Esophagus squamous epithelium (tissue), 5 donors: ENCODE data around the gene L3MBTL3. TPM values are rescaled to one million over a fixed set of nuclear protein-coding genes. Genes with fewer than 3 reads are reported as not detected.

ENCODE experiments used
- DNase-seq: peaks from one replicate; lab custom pipeline; 2025; lab: John Stamatoyannopoulos, UW
- H3K27ac ChIP-seq, 4 donors: fragments of 200-600 bp; sonication (generic); one replicate each; pipeline ENCODE4 v1.5.1; 2016 to 2019; ENCODE audit warnings: mild to moderate bottlenecking in 1 of 4
- H3K27me3 ChIP-seq, 4 donors: fragments of 200-600 bp; sonication (generic); 1 replicate in 3 of 4; 2 replicates in 1 of 4; pipeline versions ENCODE4 v1.5.1 to v1.6.0; 2017 to 2021; ENCODE audit warnings: antibody characterized with exemption in 1 of 4
- H3K36me3 ChIP-seq, 3 donors: fragments of 200-600 bp; sonication (generic); one replicate each; pipeline ENCODE4 v1.5.1; 2016 to 2019
- H3K4me1 ChIP-seq, 3 donors: fragments of 200-600 bp; sonication (generic); one replicate each; pipeline ENCODE4 v1.5.1; 2017 to 2019
- H3K4me3 ChIP-seq, 4 donors: fragments of 200-600 bp; sonication (generic); 1 replicate in 3 of 4; 2 replicates in 1 of 4; pipeline ENCODE4 v1.5.1; 2016 to 2019; ENCODE audit warnings: mild to moderate bottlenecking in 2 of 4, moderate library complexity in 1 of 4
- H3K9me3 ChIP-seq, 3 donors: fragments of 200-600 bp; sonication (generic); one replicate each; pipeline ENCODE4 v1.5.1; 2016 to 2019
- POLR2A ChIP-seq, 4 donors: fragments of 450-650 bp; IDR thresholded peaks; one replicate each; pipeline ENCODE4 v1.6.1; 2017; ENCODE audit warnings: antibody characterized with exemption in 4 of 4, mild to moderate bottlenecking in 4 of 4, moderate library complexity in 3 of 4
- WGBS, 2 donors: methylation state at CpG; one replicate each; pipeline ENCODE4 v1.1.5; 2018; 5-methylcytosine and 5-hydroxymethylcytosine counted together
- intact Hi-C: fragments of 100-400 bp; cut with DNase I; formaldehyde crosslinking; loops from one replicate; pipeline ENCODE4 v1.15.0; 2022
- total RNA-seq, 4 donors: library from RNA; depleted of rRNA; stranded (reverse); fragments of >200 nt; gene quantifications; one replicate each; pipeline ENCODE4 v1.1.0, GENCODE V29; 2016
- TF ChIP-seq, protein P1 (sequence below), 6 experiments: fragments of 450-650 bp in 4 of 6; fragments of 200-600 bp in 2 of 6; sonication (generic) in 2 of 6; IDR thresholded peaks; one replicate each; pipeline ENCODE4 v1.5.1; 2016 to 2019; ENCODE audit warnings: antibody characterized with exemption in 6 of 6, mild to moderate bottlenecking in 4 of 6, moderate library complexity in 4 of 6
- donor health status: DM: yes; HTN: yes; CAD: no.

Gene L3MBTL3
- total RNA-seq, 4 donors from 2014 or later: 1.2 to 5.3 (median 3.3) TPM

- H3K36me3 ChIP-seq: no peaks in the 10 kb centered on the region
- H3K4me1 ChIP-seq: peaks cover 0 to 33% (median 0%) of the 10 kb centered on the region in 3 donors
- no peak overlapping the region for H3K4me3 ChIP-seq
- H3K27me3 ChIP-seq: no peaks in the 10 kb centered on the region
- no peaks in the 10 kb centered on the region for H3K9me3 ChIP-seq
- no peak for DNase-seq
- H3K27ac ChIP-seq: no peak overlapping the region
- intact Hi-C loops: no loop called here
- TF ChIP-seq POLR2A (IDR thresholded peaks at IDR 0.05): no peak
- TF ChIP-seq, protein P1, sequence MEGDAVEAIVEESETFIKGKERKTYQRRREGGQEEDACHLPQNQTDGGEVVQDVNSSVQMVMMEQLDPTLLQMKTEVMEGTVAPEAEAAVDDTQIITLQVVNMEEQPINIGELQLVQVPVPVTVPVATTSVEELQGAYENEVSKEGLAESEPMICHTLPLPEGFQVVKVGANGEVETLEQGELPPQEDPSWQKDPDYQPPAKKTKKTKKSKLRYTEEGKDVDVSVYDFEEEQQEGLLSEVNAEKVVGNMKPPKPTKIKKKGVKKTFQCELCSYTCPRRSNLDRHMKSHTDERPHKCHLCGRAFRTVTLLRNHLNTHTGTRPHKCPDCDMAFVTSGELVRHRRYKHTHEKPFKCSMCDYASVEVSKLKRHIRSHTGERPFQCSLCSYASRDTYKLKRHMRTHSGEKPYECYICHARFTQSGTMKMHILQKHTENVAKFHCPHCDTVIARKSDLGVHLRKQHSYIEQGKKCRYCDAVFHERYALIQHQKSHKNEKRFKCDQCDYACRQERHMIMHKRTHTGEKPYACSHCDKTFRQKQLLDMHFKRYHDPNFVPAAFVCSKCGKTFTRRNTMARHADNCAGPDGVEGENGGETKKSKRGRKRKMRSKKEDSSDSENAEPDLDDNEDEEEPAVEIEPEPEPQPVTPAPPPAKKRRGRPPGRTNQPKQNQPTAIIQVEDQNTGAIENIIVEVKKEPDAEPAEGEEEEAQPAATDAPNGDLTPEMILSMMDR (IDR thresholded peaks at IDR 0.05): no peak
- WGBS, 2 donors: 42 to 61% methylated on average over 6 of the region's 6 CpGs
Observed at GRCh38 chr6:130129762-130130246, 111.4 kb downstream of the L3MBTL3 start.

DNA sequence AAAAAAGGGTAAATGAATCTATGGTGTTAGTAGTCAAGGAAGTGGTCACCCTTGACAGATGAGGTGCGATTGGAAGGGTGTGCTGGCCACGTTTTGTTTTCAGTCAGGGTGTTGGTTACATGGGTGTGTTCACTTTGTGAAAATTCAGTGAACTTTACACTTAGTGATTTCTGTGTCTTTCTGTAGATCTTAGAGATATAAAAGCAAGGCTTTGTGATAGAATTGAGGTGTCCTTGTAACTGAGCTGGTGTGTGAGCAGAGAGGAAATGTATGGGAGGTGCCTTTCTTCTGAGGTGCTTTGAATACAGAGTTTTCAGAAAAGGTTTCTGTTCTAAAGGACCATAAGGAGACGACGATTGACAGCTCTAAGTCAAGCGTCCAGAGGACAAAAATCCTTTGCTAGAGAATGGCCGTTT lies 113.9 kb downstream of the L3MBTL3 start:
- 46 to 63% methylated on average over 6 of the region's 6 CpGs for WGBS, 2 donors
- no peak for TF ChIP-seq POLR2A (IDR thresholded peaks at IDR 0.05)
- TF ChIP-seq, protein P1 (IDR thresholded peaks at IDR 0.05): no peak
- intact Hi-C loops: no loop called here
- Histone ChIP-seq H3K4me3 (no peak overlapping the region), H3K27ac (peak overlapping the region in 1 of 4 donors; percentile 39), H3K27me3 (no peaks in the 10 kb centered on the region), H3K36me3 (peaks cover 0 to 11% (median 0%) of the 10 kb centered on the region in 3 donors), H3K4me1 (peaks cover 0 to 33% (median 0%) of the 10 kb centered on the region in 3 donors), H3K9me3 (no peaks in the 10 kb centered on the region)
- no peak for DNase-seq

GRCh38 chr6:130134582-130134981 lies 116.2 kb downstream of the L3MBTL3 start:
- TF ChIP-seq, protein P1 (IDR thresholded peaks at IDR 0.05): no peak
- TF ChIP-seq POLR2A (IDR thresholded peaks at IDR 0.05): no peak
- Histone ChIP-seq H3K4me3 (no peak overlapping the region), H3K27ac (no peak overlapping the region), H3K27me3 (no peaks in the 10 kb centered on the region), H3K4me1 (peaks cover 0 to 28% (median 0%) of the 10 kb centered on the region in 3 donors), H3K36me3 (peaks cover 0 to 11% (median 0%) of the 10 kb centered on the region in 3 donors), H3K9me3 (no peaks in the 10 kb centered on the region)
- intact Hi-C loops: no loop called here
- DNase-seq: no peak
- 42 to 60% methylated on average over 2 of the region's 2 CpGs for WGBS, 2 donors

GRCh38 chr6:130136798-130137197 lies 118.4 kb downstream of the L3MBTL3 start:
- Histone ChIP-seq H3K4me1 (peaks cover 0 to 15% (median 0%) of the 10 kb centered on the region in 3 donors), H3K27ac (no peak overlapping the region), H3K9me3 (no peaks in the 10 kb centered on the region), H3K27me3 (no peaks in the 10 kb centered on the region), H3K36me3 (peaks cover 0 to 11% (median 0%) of the 10 kb centered on the region in 3 donors), H3K4me3 (no peak overlapping the region)
- DNase-seq: no peak
- WGBS, 2 donors: 61 to 72% methylated on average over 2 of the region's 2 CpGs
- TF ChIP-seq POLR2A (IDR thresholded peaks at IDR 0.05): no peak
- TF ChIP-seq, protein P1 (IDR thresholded peaks at IDR 0.05): no peak
- intact Hi-C loops: no loop called here

DNA sequence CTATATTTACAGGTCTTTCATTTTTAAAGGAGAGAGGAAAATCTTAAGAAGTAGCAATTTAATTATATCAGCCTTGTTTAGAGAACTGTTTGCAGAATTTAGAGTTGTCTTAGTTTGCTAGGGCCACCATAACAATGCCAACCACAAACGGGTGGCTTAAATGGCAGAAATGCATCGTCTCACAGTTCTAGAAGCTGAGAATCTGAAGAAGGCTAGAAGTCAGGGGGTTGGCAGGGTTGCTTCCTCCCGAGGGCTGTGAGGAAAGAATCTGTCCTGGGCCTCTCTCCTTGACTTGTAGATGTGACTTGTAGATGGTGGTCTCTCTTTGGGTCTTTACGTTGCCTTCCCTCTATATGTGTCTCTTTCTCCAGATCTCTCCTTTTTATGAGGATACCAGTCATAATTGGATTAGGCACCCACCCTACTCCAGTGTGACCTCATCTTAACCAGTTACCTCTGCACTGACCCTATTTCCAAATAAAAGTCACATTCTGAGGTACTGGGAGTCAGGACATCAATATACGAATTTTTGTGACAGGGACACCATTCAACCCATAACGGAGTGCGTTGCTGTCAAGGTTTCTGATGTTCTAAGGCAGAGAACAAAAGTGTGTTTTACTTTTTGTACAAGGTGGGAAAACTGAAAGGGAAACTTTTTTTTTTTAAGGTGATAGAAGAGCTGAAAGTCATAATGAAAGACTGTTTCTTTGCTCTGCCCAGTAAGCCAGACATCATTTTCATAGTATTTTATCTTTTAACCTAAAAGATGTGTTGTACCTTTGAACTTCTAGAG lies 119.9 kb downstream of the L3MBTL3 start:
- WGBS, 2 donors: 80 to 82% methylated on average over 7 of the region's 7 CpGs
- TF ChIP-seq, protein P1 (IDR thresholded peaks at IDR 0.05): no peak
- TF ChIP-seq POLR2A (IDR thresholded peaks at IDR 0.05): no peak
- H3K27me3 ChIP-seq: no peaks in the 10 kb centered on the region
- peaks cover 0 to under 1% (median 0%) of the 10 kb centered on the region in 3 donors for H3K4me1 ChIP-seq
- intact Hi-C loops: no loop called here
- H3K36me3 ChIP-seq: peaks cover 0 to 11% (median 0%) of the 10 kb centered on the region in 3 donors
- DNase-seq: no peak
- H3K4me3 ChIP-seq: no peak overlapping the region
- no peaks in the 10 kb centered on the region for H3K9me3 ChIP-seq
- H3K27ac ChIP-seq: no peak overlapping the region
